ENCODE results near the gene CDRT15. TPM values are rescaled to one million over a fixed set of nuclear protein-coding genes. Genes with fewer than 3 reads are reported as not detected.
"Not testable (repeated sequence)": the region's sequence is repeated elsewhere in the genome, so short reads cannot be mapped to it uniquely, and the experiment has no call there.

The CDRT15 gene
- total RNA-seq, 1 donor from 2014 or later = not detected

GRCh38 chr17:14197057-14197456, 39.6 kb downstream of the CDRT15 start:
- DNase-seq (no peak), ATAC-seq (ENCODE audit: poor library complexity) (no peak)
- intact Hi-C loops (cut with DNase I) = no loop called here

DNA sequence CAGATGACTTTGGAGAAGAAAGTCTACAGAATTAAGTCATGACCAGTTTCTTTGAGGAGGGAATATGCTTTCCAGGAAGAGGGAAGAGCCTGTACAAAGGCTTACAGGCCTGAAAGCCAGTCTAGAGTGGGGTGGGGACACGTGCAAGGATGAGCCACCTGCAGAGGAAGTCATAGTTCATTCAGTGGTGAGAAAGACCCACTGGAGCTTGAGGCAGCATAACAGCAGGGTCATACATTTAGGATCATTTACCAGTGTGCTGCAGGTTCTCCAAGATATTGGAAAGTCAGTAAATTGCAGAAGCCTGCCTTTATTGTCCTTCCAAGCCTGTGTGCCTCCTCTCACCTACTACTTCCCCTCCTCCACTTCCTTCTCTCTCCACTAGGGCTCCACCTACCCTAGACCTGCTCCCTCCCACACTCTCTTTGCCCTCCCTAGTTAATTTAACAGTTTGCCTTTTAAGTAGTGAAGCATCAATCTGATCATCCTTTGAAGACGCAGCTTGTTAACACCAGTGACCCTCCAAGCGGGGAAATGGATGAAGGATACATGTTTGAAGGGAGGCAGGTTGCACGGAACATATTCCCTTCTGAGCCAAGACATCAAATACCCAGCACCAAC, 40.2 kb downstream of the CDRT15 start:
- intact Hi-C loops (cut with DNase I) = no loop called here
- DNase-seq = no peak
- ATAC-seq (ENCODE audit: poor library complexity) = no peak

DNA sequence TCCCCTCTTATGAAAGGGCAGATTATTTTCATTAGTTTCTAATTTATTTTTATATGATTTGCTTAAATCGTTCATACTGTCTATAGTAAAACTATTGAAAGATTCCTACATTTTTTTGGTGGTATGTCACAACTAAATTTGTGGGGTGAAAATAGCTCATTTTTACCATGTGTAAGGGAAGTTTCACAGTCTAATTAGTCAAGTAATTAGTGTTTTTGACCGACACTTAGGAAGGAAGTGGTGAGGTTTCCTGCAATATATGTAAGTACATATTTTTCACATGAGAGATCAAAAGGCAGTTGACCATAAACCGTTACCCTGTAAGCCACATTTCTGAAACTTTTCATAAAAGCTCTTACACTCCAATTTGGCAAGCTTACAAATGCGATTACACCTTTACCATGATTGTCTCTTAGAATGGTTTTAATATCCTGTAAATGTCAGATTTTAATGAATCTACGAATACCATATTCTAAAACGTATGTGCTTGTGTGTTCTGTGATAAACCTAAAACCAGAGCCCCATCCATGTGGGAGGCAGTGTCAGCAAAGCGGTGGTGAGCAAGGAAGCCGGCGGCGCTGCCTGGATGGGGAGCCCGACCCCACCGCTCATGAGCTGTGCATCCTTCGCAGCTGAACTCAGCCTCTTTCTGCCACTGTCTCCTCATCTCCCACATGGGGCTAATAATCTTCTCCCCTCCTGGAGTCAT, 43.9 kb downstream of the CDRT15 start:
- ATAC-seq (ENCODE audit: poor library complexity) = not testable (repeated sequence)

GRCh38 chr17:14192039-14192438, 44.6 kb downstream of the CDRT15 start:
- ATAC-seq (ENCODE audit: poor library complexity); DNase-seq; intact Hi-C loops (cut with DNase I): not testable (repeated sequence)

More for the DNA sequence above, 43.9 kb downstream of the CDRT15 start:
- DNase-seq; intact Hi-C loops (cut with DNase I): not testable (repeated sequence)

- intact Hi-C loops (cut with DNase I) = not testable (repeated sequence)
Measured at GRCh38 chr17:14191469-14191868, 45.2 kb downstream of the CDRT15 start.

GRCh38 chr17:14190774-14191173, 45.9 kb downstream of the CDRT15 start:
- ATAC-seq (ENCODE audit: poor library complexity); intact Hi-C loops (cut with DNase I); DNase-seq: not testable (repeated sequence)

More at GRCh38 chr17:14191469-14191868, 45.2 kb downstream of the CDRT15 start:
- ATAC-seq (ENCODE audit: poor library complexity); DNase-seq: not testable (repeated sequence)

GRCh38 chr17:14186443-14186842, 50.2 kb downstream of the CDRT15 start:
- intact Hi-C loops (cut with DNase I); DNase-seq; ATAC-seq (ENCODE audit: poor library complexity): not testable (repeated sequence)

Other genes starting within 250 kb of the CDRT15 start
- 39.4 TPM for gene COX10, start 167.4 kb downstream of the CDRT15 start, total RNA-seq
- 1.5 TPM for gene HS3ST3B1, start 64.2 kb upstream of the CDRT15 start, total RNA-seq